ENCODE data around the gene TES. TPM values are rescaled to one million over a fixed set of nuclear protein-coding genes. Genes with fewer than 3 reads are reported as not detected.
"Not testable (repeated sequence)": the region's sequence is repeated elsewhere in the genome, so short reads cannot be mapped to it uniquely, and the experiment has no call there.

TES gene, protein sequence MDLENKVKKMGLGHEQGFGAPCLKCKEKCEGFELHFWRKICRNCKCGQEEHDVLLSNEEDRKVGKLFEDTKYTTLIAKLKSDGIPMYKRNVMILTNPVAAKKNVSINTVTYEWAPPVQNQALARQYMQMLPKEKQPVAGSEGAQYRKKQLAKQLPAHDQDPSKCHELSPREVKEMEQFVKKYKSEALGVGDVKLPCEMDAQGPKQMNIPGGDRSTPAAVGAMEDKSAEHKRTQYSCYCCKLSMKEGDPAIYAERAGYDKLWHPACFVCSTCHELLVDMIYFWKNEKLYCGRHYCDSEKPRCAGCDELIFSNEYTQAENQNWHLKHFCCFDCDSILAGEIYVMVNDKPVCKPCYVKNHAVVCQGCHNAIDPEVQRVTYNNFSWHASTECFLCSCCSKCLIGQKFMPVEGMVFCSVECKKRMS
- total RNA-seq, result 7.5 TPM

DNA sequence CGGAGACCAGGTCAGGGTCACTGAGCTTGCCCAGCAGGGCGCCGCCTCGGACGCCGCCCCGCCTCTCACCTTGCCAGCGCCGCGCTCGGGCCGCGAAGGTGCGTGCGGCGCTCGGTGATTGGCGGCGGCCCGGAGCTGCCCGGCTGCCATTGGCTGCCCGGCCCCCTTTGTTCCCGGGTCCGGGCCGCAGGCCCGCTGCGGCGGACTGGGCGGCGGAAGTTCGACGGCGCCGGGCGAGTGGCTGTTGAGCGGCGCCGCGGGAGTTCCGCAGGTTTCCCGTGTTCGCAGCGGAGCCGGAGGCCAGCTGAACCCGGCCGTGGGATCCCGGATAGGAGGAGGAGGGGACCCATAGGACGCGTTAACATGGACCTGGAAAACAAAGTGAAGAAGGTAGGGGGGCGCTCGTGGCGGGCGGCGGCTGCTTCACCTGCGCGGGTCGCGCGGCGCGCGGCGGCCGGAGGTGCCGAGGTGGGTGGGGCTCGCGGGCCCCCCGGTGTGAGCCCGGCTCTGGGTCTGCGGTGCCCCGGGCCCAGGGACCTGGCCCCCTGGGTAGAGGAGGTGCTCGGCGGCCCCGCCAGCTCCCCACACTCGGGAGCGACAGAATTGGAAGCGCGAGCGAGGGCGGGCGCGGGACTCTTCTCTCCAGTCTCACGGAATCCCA, at the start of gene TES:
TSS of gene TES (plus strand) at position 195 of the 661 bp plus-strand sequence. CDS start at position 364, 169 bp downstream.
- DNase-seq (ENCODE audit: low spot score) (peak; percentile 83), ATAC-seq (peak; percentile 92)

DNA sequence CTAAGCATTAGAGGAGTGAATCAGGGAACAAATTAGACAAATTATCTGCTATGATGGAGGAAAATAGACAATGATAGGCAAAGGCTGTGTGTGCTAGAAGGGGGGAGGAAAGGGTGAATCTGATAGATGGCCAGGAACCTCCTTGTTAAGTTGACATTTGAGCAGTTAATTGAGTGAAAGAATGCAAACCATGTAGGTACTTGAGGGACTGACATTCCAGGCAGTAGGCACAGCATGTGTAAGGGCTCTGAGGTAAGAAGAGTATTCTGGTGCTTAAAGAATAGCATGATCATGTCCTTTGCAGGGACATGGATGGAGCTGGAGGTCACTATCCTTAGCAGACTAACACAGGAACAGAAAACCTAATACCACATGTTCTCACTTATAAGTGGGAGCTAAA, 48.6 kb upstream of the TES start:
- ATAC-seq (no peak), DNase-seq (ENCODE audit: low spot score) (no peak)

DNA sequence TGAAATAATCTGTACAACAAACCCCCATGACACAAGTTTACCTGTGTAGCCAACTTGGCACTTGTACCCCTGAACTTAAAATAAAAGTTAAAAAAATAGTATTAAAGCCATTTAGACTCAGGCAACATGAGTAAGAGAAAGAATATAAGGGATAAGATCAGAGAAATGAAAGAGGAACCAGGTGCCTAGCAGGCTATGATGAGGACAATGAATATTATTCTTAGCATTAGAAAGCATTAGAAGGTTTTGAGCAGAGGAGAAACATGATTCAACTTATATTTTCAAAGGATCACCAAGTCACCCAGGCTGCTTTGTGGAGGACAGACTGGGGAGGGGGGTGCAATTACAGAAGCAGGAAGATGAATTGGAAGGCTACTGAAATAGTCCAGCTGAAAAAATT, 48.1 kb upstream of the TES start:
- ATAC-seq, result no peak
- no peak for DNase-seq (ENCODE audit: low spot score)

DNA sequence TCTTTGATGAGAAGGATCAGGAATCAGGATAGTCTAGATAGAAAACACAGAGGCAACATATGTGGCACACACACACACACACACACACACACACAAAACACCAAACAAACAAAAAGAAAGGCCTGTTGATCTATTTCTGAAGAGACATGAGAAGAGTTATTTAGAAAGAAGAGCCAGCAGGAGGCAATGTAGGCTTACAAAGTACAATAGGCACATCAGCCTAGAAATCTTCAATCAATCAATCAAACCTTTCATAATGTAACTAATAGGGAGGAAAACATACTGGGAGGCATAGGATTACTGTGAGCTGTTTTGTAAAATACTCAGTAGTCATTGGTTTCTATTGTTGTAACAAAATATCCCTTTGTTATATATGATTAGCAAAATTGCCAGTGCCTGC, 47.3 kb upstream of the TES start:
- no peak for DNase-seq (ENCODE audit: low spot score)
- ATAC-seq, result no peak

DNA sequence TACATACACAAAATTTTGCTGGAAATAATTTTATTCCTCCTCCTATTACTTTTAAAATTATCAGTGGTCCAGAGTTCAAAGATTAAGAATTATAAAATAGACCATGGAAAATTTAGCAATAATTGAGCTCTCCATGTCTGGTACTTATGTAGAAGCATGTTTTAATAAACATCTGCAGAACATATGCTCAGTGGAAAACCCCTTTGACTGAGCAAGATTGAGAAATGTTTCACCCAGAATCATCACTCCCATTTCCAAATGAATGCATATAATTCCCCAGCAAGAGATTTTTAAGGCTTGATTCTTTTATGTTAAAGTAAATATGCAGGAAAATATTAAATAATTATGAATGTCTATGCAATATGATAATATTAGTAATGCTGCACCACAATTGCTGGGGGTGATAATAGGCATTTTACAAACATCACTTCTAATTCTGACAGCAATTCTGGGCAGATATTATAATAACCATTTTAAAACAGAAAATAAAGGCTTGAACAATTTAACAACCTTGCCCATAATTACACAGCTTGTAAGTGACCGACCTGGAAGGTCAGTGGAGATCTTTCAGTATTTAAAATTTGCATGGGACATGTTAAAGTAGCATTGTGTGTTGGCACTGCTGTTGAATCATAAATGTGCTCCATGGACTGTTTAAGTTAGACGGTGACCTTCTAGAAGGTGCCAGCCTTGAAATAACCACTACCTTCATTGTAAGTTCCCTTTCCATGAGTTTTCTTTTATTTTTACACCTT, 45.6 kb upstream of the TES start:
- ATAC-seq (no peak), DNase-seq (ENCODE audit: low spot score) (no peak)

DNA sequence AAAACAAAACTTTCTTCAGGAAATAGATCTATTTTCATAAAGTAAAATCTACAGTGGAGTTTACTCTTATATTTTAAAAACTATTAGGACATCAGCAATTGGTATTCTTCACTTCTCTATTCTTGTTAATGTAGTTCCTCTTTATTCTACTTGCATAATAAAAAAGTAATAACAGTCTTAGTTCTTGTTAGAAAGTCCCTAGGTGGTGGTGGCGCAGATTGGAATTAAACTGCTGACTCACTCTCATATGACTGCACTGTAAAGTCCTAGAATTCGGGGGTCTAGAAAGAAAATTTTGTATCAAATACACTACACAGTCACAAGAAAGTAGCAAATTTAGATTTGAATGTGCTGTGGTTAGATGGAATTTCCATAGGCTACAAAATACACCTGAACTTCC, 44.6 kb upstream of the TES start:
- DNase-seq (ENCODE audit: low spot score), result no peak
- ATAC-seq, result no peak

DNA sequence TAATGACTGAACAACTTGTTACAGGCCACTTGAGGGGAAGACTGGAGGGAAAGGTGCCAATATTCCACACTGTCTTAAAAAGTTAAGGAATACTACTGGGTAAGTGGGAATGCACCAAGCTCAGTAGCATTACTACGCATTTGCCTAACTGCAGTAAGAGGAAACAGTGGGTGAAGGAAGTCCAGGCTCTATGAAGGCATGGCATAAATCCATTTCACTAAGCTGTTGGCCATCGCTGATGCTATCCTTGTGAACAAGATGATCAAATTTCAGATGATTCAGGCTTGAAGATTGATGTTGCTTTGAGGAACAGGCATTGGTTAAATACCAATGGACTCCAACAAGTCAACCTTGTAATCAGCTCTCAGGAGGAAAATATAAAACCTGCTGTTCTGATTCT, 44.2 kb upstream of the TES start:
- no peak for ATAC-seq
- no peak for DNase-seq (ENCODE audit: low spot score)

DNA sequence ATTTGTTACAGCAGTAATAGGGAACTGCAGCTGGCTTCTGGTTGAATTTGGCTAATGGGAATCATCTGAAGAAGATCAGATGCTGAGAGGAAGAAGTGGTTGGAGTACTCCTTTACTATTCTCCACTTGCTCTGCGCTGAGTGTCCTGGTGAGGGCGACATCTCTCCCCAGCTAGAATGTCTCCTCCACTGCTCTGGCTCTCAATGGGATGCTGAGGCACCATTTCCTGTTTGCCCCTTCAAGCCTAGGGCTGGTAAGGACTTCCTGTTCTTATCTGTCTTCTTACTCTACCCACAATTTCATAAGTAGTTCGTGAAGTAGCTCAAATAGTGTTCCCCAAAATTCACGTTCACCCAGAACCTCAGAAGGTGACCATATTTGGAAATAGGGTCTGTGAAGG, 43.2 kb upstream of the TES start:
- ATAC-seq, result no peak

DNA sequence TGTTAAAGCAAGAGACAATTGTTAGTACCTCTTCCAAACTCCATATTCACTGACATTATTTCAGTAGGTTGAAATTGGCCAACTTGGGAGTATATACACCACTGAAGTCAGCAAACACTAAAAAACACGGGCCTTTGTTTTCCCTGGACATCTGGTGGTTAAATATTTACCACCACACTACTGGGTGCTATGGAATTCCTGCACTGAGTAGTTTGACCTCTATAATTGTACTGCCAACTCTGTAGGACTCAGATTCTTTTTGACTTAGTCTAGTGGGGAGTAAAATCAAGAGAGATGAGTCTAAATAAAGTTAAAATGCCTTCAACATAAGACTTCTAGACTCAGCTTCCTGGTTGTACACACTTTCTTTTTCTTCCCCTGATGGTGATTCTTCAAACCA, 41.3 kb upstream of the TES start:
- peak; percentile 60 for ATAC-seq
- DNase-seq (ENCODE audit: low spot score), result no peak

More for the DNA sequence above, 43.2 kb upstream of the TES start:
- no peak for DNase-seq (ENCODE audit: low spot score)

DNA sequence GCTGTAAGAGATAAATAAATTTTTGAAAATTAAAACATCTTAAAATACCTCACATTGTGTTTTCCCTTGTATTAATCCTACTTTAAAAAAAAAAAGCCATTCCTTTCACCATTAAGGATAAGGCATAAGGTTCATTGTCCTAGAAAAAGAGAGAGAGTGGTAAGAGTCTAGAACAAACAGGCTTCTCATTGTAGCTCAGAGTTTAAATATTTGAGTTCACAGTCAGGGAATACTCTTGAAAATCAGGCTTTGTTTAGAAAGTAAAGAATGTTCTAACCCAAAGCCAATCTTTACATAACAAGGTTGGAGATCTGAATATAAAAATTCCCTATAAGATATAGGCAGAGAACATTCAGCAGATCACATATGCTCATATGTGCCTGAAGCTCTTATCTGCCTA, 40.2 kb upstream of the TES start:
- ATAC-seq (no peak), DNase-seq (ENCODE audit: low spot score) (no peak)

DNA sequence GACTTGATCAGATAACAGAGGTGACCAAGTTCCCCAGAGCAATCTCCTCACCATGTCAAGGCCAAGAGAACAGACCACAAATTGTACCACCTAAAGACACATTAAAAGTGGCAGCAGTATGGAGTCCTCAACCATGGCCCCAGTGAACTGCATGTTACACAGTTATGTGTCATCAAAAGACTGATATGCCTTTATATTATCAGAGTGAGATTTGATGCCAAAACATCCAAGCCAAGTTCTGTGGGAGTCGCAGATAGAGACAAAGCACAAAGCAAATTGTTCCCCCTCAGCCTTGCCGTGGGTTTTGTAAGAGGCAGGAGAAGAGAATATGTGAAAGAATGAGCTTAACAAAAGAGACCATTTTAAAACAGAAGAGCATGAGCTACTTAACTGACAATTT, 39.2 kb upstream of the TES start:
- ATAC-seq, result no peak
- DNase-seq (ENCODE audit: low spot score), result no peak

DNA sequence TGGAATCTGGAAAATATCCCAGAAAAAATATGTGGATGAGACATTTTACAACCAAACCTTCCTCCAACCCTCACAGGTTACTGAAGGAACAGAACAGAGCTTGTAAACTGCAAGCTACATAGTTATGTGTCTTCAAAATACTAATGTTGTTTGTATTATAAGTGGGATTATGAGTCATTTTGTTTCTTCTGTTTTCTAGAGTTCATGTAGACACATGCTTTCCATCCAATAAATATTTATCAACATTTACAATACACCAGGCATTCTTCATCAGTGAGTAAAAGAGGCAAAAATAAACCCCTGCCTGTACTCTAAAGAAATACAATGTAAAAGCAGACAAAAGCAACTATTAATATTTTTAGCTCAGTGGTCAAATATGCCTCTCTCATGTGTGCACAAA, 38.0 kb upstream of the TES start:
- ATAC-seq (no peak), DNase-seq (ENCODE audit: low spot score) (no peak)

DNA sequence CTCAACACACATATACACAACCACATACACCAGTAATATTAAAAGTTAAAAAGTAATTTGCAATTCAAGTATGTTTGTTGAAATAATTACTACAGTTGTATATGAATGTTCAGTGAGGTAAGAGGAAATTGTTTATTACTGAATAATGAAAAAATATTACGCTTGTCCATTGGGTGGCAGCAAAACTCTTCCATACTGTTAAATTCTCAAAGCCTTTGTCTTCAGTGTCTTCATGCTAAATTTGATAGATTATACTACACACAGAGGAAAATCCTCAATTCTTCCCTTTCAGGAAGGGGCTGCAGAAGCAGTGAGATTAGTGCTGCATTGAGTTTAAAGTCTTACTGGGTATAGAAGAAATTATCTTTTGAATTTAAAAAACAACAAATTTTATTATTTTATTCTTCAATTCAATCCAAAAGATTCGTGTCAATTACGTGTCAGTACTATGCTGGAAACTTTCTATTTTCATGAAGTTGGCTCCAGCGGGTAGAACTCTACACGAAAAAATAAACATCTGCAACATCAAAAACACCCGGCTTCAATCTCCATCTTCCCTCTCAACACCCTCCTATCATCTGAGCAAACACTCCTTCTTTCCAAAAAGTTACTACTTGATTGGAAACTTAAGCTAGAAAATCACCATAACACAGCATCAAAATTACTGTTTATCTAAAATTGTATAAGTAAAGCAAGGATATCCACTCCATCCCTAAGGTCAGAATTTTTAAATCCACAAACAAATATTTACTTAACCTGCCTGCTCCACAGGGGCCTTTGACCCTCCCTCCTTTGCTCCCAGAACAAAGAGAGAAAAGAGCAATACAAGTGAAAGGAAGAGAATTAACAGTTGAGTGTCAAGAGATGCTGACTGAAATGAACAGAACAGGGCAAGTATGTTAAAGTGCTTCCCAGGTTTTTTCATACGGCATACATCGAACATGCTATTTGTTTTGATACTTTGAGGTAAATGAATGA, 37.0 kb upstream of the TES start:
- DNase-seq (ENCODE audit: low spot score), result no peak
- ATAC-seq, result peak; percentile 87

DNA sequence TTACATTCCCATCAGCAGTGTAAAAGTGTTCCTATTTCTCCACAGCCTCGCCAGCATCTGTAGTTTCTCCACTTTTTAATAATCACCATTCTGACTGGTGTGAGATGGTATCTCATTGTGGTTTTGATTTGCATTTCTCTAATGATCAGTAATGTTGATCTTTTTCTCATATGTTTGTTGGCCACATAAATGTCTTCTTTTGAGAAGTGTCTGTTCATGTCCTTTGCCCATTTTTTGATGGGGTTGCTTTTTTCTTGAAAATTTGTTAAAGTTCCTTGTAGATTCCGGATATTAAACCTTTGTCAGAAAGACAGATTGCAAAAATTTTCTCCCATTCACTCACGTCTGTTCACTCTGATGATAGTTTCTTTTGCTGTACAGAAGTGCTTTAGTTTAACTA, 35.2 kb upstream of the TES start:
- not testable (repeated sequence) for ATAC-seq; DNase-seq (ENCODE audit: low spot score)

DNA sequence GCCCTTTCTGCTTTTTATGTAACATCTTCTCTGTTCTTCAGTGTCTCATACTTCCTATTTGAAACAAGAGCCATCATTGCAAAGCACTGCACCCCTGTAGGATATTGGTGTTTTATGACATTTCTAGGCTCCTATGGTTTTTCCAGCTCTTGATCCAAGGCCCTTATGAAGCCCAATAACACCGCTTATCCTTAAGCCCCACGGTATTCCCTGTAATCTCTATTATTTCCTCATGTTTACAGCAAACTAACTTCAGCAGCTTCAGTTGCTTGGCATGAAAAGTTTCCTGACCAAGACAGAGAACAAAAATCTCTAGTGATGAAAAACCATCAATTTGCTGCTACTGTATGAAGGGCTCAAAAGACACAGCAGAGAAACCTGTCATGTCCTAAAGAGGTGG, 34.1 kb upstream of the TES start:
- DNase-seq (ENCODE audit: low spot score), result no peak
- no peak for ATAC-seq

DNA sequence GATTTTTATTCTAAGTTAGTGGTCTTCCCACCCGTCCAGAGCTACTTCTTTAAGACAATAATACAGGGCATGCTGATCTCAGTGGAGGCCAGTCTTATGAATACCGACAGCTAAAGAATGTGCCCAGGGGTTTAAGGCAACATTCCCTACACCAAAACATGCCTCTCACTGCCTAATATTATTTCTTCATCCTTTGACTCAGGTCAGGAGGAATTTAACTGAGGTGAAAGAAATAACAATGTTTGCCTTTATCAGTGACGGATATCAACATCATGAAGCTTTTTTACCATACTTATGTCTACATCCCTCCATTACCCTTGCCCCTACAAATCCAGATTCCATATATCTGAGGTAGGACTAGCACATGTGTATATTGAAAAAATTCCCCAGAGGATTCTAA, 33.3 kb upstream of the TES start:
- no peak for ATAC-seq
- DNase-seq (ENCODE audit: low spot score), result no peak

DNA sequence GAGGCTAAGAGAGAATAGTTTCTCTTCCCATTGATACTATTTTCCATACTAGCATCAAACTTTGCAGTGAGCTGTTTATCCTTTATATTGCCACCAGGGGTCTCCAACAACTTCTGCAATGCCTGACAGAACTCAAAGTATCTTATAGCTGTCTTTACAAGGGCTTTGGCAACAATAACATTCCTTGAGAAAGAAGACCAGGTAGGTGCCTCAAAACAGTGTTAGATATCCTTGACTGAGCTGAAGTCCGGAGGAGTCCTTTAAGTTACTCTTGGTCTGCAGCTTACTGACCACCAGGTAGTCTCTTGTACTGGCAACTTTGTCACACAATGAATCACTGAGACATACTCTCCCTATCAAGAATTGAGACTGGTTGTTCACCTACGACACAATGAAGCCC, 30.0 kb upstream of the TES start:
- DNase-seq (ENCODE audit: low spot score) (no peak), ATAC-seq (peak; percentile 84)

DNA sequence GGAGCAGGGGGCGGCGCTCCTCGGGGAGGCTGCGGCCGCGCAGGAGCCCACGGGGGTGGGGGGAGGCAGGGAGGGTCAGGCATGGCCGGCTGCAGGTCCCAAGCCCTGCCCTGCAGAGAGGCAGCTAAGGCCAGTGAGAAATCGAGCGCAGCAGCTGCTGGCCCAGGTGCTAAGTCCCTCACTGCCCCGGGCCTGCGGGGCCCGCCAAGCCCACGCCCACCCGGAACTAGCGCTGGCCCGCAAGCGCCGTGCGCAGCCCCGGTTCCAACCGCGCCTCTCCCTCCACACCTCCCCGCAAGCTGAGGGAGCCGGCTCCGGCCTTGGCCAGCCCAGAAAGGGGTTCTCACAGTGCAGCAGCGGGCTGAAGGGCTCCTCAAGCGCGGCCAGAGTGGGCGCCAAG, 28.3 kb upstream of the TES start:
- no peak for DNase-seq (ENCODE audit: low spot score)
- ATAC-seq, result no peak

DNA sequence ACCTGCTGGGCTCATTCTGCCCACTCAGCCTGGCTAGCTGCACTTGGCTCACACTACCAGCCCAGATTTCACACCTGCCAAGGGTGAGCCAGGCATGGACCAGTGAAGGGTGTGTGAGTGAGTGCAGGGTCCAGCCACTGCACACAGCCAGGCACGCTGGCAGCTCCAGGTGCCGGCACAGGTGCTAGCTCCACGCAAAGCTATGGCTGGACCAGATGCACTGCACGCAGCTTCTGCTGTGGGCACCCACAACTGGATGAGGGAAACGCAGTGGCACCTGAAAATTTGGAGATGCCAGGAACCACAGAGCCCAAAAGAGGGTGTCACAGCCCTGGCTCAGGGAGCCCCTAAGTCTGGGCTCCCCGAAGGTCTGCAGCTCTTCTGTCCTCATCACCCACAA, 24.9 kb upstream of the TES start:
- no peak for ATAC-seq
- DNase-seq (ENCODE audit: low spot score), result no peak

DNA sequence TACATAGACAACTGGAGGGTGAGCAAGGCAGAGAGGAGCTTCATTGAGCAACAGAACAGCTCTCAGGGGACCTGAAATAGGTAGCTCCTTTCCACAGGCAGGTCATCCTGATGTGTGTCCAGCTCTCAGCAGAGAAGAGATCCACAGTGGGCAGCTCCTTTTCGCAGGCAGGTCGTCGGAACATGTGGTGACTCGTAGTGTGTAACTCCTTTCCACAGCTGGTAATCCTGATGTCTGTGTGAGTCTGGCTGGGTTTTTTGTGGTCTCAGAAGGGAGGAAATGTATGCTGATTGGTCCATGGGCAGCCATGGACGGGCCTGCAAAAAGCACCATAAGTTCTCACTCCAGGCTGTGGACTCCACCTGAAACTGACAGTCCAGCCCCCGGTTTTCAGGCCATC, 24.4 kb upstream of the TES start:
- DNase-seq (ENCODE audit: low spot score) (no peak), ATAC-seq (no peak)

DNA sequence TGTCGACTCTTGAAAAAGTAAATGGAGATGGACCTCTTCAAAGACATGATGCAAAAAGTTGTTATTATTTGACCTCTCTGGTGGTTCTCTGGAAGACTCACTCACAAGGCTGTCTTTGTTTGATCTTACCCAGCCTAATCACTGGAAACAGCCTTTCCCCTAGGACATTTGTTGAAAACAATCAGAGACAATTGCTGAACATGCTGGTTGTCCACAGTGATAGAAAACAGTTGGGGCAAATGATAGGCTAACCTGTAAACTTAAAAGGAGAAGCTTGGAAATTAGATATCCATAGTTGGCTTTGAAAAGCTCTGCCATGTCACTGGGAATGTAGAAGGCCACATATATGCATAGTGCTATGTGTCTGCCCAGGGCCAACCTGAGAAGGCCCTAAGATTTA, 22.9 kb upstream of the TES start:
- DNase-seq (ENCODE audit: low spot score) (no peak), ATAC-seq (no peak)
